ENCODE data around the gene DONSON. TPM values are rescaled to one million over a fixed set of nuclear protein-coding genes. Genes with fewer than 3 reads are reported as not detected.

DONSON gene
- total and polyA plus RNA-seq, 2 of the 8 experiments (the other 6 are each of a cell fraction or from before 2014, with no cell fraction given), result 21.9 to 32.5 TPM

DNA sequence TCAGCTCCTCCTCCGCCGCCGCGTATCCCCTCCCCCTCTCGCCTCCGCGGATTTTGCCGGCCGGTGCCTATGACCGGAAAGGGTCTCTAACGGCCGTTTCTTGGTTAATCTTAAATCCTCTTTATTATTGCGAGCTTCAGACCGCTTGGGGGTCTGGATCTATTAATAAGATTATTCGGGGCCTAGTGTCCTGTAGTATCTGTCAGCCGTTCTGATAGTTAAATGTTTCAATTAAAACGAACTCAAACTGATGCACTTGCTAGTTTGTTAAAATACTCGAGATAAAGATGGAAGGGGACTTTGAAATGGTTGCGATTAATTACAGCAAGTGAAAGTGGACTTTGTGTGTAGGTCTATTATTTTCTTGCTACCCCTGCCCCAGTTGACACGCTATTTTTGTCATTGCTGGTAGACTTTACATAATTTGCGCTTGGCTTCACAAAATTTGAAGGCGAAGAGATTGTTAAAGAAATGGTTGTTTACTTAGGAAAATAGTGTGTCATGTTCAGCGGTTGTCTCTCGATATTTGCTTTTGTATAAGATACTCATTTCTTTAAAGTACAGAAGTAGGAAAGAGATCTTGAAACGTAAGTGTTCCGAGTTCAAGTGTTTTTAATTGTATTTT lies 44.9 kb downstream of the DONSON start:
- Histone ChIP-seq H4K20me1 (replicated peaks in 1 of 2; ENCODE audit: control insufficient read depth in 1 of 2, insufficient read depth in 2 of 2, low read length in 2 of 2) (peaks cover 7 to 10% of the 10 kb centered on the region in 2 experiments), H3K56ac (replicated peaks; ENCODE audit: insufficient read length, low read depth, low read length) (peak overlapping the region; percentile 17), H2BK12ac (ENCODE audit: low read depth, low read length) (0 out of 2 replicates have a peak overlapping the region, but pooled peaks have one; percentile 97), H4K5ac (ENCODE audit: insufficient read length, low read depth, low read length) (no peak overlapping the region), H3K27ac (ENCODE audit: low read depth, low read length) (peak overlapping the region; percentile 99), H3K14ac (ENCODE audit: insufficient read length) (no peak overlapping the region), H4K8ac (ENCODE audit: extremely low read depth, insufficient read depth, low read length) (no peak overlapping the region; the same call in 1 of the 2 replicates), H3K4me1 (replicated peaks in 1 of 4; ENCODE audit: control insufficient read depth in 3 of 4, insufficient read depth in 4 of 4, low read length in 3 of 4) (peaks cover 0 to 2% (median 0%) of the 10 kb centered on the region in 4 experiments; a peak in 3 of 7 replicates), H3K23ac (ENCODE audit: insufficient read length) (no peak overlapping the region), H3K23me2 (ENCODE audit: low read depth, low read length) (peaks cover 10% of the 10 kb centered on the region), H3K9me3 (ENCODE audit: insufficient read depth in 2 of 2, low read depth in 1 of 2, low read length in 1 of 2) (no peaks in the 10 kb centered on the region), H3K9ac (replicated peaks in 1 of 4; ENCODE audit: extremely low read depth in 1 of 4, low read depth in 3 of 4, low read length in 3 of 4) (peak overlapping the region; percentile 97 to 100 (median 98)), H3K4me2 (ENCODE audit: insufficient read depth in 1 of 2, low read depth in 2 of 2, low read length in 2 of 2) (peak overlapping the region; percentile 76 to 79), H3K4me3 (ENCODE audit: extremely low read depth in 1 of 4, insufficient read depth in 2 of 4, low read depth in 3 of 4, low read length in 4 of 4) (peak overlapping the region; percentile 91 to 99 (median 95)), H2AFZ (ENCODE audit: low read length) (no peak overlapping the region), H2AK5ac (ENCODE audit: low read depth, low read length) (0 out of 2 replicates have a peak overlapping the region, but pooled peaks have one; percentile 56), H3K4ac (replicated peaks; ENCODE audit: insufficient read length, low read depth, low read length) (no peak overlapping the region), H4K91ac (replicated peaks; ENCODE audit: insufficient read length, low read length) (no peak overlapping the region), H3K36me3 (ENCODE audit: control insufficient read depth in 2 of 4, insufficient read depth in 4 of 4, low read length in 3 of 4) (peaks cover 3 to 45% (median 13%) of the 10 kb centered on the region in 4 experiments; a peak in 7 of 8 replicates), H3K18ac (ENCODE audit: extremely low read depth, low read length) (peak overlapping the region; percentile 94; the same call in 1 of the 2 replicates), H2BK15ac (ENCODE audit: low read length) (no peak overlapping the region), H3K79me2 (ENCODE audit: control insufficient read depth in 1 of 2, insufficient read depth in 2 of 2, low read length in 2 of 2) (peaks cover 53 to 88% of the 10 kb centered on the region in 2 experiments), H3K79me1 (ENCODE audit: low read depth, low read length) (no peaks in the 10 kb centered on the region), H2BK5ac (ENCODE audit: low read depth, low read length) (peak overlapping the region; percentile 95; the same call in 1 of the 2 replicates), H2BK20ac (ENCODE audit: low read length) (no peak overlapping the region), H3K27me3 (replicated peaks in 1 of 4; ENCODE audit: control insufficient read depth in 3 of 4, extremely low read depth in 1 of 4, insufficient read depth in 3 of 4, low read length in 3 of 4) (no peaks in the 10 kb centered on the region), H2BK120ac (replicated peaks; ENCODE audit: low read depth, low read length) (no peak overlapping the region)
- TF ChIP-seq EGR1 (IDR thresholded peaks at IDR 0.05; ENCODE audit: borderline replicate concordance, low read depth, low read length) (0 out of 2 replicates have a peak, but pooled peaks have one; percentile 35), SAP30 (IDR thresholded peaks at IDR 0.05; ENCODE audit: insufficient read depth, insufficient replicate concordance, low read length) (peak; percentile 49), HDAC2 (IDR thresholded peaks at IDR 0.05; ENCODE audit: borderline replicate concordance in 1 of 2, low read depth in 2 of 2, low read length in 2 of 2) (0 out of 4 replicates have a peak, but pooled peaks of 1 of the 2 experiments have one; percentile 19), CEBPB (IDR thresholded peaks at IDR 0.05; ENCODE audit: low read depth, low read length) (no peak)
- FAIRE-seq (no peak), DNase-seq (ENCODE audit: low read depth in 1 of 2, low spot score in 2 of 2) (no peak)
- WGBS, 2 experiments (ENCODE audit: extremely low coverage in 1 of 2, insufficient coverage in 1 of 2, insufficient read length in 1 of 2, insufficient replicate concordance in 2 of 2, low coverage in 1 of 2, low lambda C conversion rate in 2 of 2, missing lambda C conversion rate in 1 of 2), result 1% methylated on average over 26 of the region's 26 CpGs; no CpG with 5 or more reads in 1 of the 2 experiments
- CTCF ChIA-PET (ENCODE audit: partially characterized antibody), result interaction anchor here (1.3 kb wide), 1 partner anchor 8 kb away, joined by 3 read pairs; no protein-coding TSS in a partner anchor
- POLR2A ChIA-PET (ENCODE audit: partially characterized antibody), result interaction anchor here (0.6 to 6.3 kb wide), 29 partner anchors 8 to 771 kb away, joined by 3 to 64 read pairs (median 4); partner anchors contain the start of genes CRYZL1, DONSON, IL10RB and TMEM50B
